Measurements from ENCODE around the gene DPH3. TPM values are rescaled to one million over a fixed set of nuclear protein-coding genes. Genes with fewer than 3 reads are reported as not detected.

The DPH3 gene
- polyA plus RNA-seq, 2 of the 4 experiments (the other 2 are of a cell fraction): 20.5 to 34.7 TPM

DNA sequence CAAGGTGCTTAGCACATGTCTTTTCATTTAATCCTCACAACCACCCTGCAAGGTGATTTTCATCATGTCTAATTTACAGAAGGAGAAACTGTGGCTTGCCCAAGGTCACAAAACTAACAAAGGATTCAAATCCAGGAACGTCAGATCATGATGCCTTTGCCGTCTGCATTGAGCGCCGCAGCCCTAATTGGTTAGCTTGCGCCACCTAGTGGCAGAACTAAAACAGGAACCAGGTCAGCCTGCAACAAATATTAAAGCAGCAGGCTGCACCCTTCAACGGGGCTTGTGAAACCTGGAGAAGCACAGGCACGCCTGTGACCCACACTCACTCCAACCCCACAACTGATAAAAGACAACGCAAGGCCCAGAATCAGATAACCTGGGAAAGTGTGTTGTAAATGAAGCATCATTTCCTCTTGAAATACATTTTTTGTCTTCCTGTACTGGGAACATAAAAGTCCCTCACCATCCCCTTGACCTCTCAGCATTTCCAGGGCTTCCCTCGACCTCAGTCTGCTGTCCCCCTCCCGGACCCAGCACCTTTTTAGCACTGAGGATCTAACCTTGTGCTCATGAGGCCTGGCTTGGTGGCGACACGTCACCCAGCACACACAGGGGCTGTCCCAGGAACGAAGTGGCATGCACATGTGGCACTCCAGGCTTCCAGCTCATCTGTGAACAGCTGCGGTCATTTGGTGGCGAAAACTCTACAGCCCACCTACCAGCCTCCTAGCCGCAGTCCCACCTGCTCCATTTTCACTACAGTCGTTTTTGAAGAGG lies 17.3 kb downstream of the DPH3 start:
- ChIA-PET CTCF (interaction anchor here (0.6 to 2.5 kb wide), 25 partner anchors 10 to 618 kb away, joined by 3 to 36 read pairs (median 4); partner anchors contain the start of genes DPH3, GALNT15 and OXNAD1), POLR2A (no interaction called here)
- H3K27ac ChIP-seq: peak overlapping the region; percentile 46 to 58; a peak in 4 of 6 replicates
- 20% methylated on average over 17 of the region's 17 CpGs for WGBS (ENCODE audit: missing lambda C conversion rate)
- H3K4me2 ChIP-seq: peak overlapping the region; percentile 57
- no peaks in the 10 kb centered on the region for H3K9me3 ChIP-seq
- TF ChIP-seq RAD21 (conservative IDR thresholded peaks at IDR 0.05 in 1 of 2, IDR thresholded peaks at IDR 0.05 in 1 of 2) (peak; percentile 96 to 97), SMC3 (IDR thresholded peaks at IDR 0.05) (peak; percentile 95)
- TF ChIP-seq, protein P1, sequence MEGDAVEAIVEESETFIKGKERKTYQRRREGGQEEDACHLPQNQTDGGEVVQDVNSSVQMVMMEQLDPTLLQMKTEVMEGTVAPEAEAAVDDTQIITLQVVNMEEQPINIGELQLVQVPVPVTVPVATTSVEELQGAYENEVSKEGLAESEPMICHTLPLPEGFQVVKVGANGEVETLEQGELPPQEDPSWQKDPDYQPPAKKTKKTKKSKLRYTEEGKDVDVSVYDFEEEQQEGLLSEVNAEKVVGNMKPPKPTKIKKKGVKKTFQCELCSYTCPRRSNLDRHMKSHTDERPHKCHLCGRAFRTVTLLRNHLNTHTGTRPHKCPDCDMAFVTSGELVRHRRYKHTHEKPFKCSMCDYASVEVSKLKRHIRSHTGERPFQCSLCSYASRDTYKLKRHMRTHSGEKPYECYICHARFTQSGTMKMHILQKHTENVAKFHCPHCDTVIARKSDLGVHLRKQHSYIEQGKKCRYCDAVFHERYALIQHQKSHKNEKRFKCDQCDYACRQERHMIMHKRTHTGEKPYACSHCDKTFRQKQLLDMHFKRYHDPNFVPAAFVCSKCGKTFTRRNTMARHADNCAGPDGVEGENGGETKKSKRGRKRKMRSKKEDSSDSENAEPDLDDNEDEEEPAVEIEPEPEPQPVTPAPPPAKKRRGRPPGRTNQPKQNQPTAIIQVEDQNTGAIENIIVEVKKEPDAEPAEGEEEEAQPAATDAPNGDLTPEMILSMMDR (IDR thresholded peaks at IDR 0.05): peak; percentile 93
- TF ChIP-seq, protein P2, sequence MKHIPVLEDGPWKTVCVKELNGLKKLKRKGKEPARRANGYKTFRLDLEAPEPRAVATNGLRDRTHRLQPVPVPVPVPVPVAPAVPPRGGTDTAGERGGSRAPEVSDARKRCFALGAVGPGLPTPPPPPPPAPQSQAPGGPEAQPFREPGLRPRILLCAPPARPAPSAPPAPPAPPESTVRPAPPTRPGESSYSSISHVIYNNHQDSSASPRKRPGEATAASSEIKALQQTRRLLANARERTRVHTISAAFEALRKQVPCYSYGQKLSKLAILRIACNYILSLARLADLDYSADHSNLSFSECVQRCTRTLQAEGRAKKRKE (CRISPR knock-in tag; IDR thresholded peaks at IDR 0.05; ENCODE audit: low read depth): no peak
- ATAC-seq: peak; percentile 85 to 94
- peak; percentile 63 for FAIRE-seq
- H3K4me3 ChIP-seq: no peak overlapping the region
- H3K4me1 ChIP-seq: peaks cover 6% of the 10 kb centered on the region
- DNase-seq (ENCODE audit: low read depth in 1 of 2, low spot score in 1 of 2): peak; percentile 68 to 81

GRCh38 chr3:16245609-16246008 lies 19.1 kb downstream of the DPH3 start:
- Histone ChIP-seq H3K4me2 (no peak overlapping the region), H3K9me3 (no peaks in the 10 kb centered on the region), H3K4me1 (peaks cover 12% of the 10 kb centered on the region), H3K4me3 (no peak overlapping the region), H3K27ac (no peak overlapping the region)
- ATAC-seq (no peak), FAIRE-seq (no peak), DNase-seq (ENCODE audit: low read depth in 1 of 2, low spot score in 1 of 2) (no peak)
- ChIA-PET POLR2A (no interaction called here), CTCF (interaction anchor here (0.6 to 1.5 kb wide), 11 partner anchors 10 to 433 kb away, joined by 3 to 13 read pairs (median 4); no protein-coding TSS in a partner anchor)
- TF ChIP-seq RARB (CRISPR knock-in tag; IDR thresholded peaks at IDR 0.05) (no peak), NPAS2 (CRISPR knock-in tag; IDR thresholded peaks at IDR 0.05; ENCODE audit: borderline replicate concordance) (no peak), ZFP36 (IDR thresholded peaks at IDR 0.05; ENCODE audit: borderline replicate concordance, partially characterized antibody) (no peak), SREBF2 (IDR thresholded peaks at IDR 0.05) (no peak), CBX2 (IDR thresholded peaks at IDR 0.05; ENCODE audit: borderline replicate concordance, low read depth) (no peak), CEBPB (IDR thresholded peaks at IDR 0.05) (no peak), FOSB (CRISPR knock-in tag; IDR thresholded peaks at IDR 0.05) (no peak), CHD2 (IDR thresholded peaks at IDR 0.05; ENCODE audit: low read length, partially characterized antibody) (no peak), E2F6 (IDR thresholded peaks at IDR 0.05; ENCODE audit: borderline replicate concordance, low read depth) (no peak), MAFK (IDR thresholded peaks at IDR 0.05; ENCODE audit: partially characterized antibody) (no peak), JUN (IDR thresholded peaks at IDR 0.05) (no peak), ESRRA (IDR thresholded peaks at IDR 0.05; ENCODE audit: borderline replicate concordance, low read length) (no peak), POLR2A (IDR thresholded peaks at IDR 0.05; ENCODE audit: low read length) (no peak), KDM1A (IDR thresholded peaks at IDR 0.05; ENCODE audit: low read depth) (no peak), ZNF302 (CRISPR knock-in tag; IDR thresholded peaks at IDR 0.05) (no peak), RFX5 (IDR thresholded peaks at IDR 0.05) (no peak), SMC3 (IDR thresholded peaks at IDR 0.05) (no peak), MAZ (IDR thresholded peaks at IDR 0.05; ENCODE audit: borderline replicate concordance, low read depth, low read length) (no peak)
- TF ChIP-seq, protein P3, sequence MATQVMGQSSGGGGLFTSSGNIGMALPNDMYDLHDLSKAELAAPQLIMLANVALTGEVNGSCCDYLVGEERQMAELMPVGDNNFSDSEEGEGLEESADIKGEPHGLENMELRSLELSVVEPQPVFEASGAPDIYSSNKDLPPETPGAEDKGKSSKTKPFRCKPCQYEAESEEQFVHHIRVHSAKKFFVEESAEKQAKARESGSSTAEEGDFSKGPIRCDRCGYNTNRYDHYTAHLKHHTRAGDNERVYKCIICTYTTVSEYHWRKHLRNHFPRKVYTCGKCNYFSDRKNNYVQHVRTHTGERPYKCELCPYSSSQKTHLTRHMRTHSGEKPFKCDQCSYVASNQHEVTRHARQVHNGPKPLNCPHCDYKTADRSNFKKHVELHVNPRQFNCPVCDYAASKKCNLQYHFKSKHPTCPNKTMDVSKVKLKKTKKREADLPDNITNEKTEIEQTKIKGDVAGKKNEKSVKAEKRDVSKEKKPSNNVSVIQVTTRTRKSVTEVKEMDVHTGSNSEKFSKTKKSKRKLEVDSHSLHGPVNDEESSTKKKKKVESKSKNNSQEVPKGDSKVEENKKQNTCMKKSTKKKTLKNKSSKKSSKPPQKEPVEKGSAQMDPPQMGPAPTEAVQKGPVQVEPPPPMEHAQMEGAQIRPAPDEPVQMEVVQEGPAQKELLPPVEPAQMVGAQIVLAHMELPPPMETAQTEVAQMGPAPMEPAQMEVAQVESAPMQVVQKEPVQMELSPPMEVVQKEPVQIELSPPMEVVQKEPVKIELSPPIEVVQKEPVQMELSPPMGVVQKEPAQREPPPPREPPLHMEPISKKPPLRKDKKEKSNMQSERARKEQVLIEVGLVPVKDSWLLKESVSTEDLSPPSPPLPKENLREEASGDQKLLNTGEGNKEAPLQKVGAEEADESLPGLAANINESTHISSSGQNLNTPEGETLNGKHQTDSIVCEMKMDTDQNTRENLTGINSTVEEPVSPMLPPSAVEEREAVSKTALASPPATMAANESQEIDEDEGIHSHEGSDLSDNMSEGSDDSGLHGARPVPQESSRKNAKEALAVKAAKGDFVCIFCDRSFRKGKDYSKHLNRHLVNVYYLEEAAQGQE (IDR thresholded peaks at IDR 0.05): no peak
- TF ChIP-seq, protein P4, sequence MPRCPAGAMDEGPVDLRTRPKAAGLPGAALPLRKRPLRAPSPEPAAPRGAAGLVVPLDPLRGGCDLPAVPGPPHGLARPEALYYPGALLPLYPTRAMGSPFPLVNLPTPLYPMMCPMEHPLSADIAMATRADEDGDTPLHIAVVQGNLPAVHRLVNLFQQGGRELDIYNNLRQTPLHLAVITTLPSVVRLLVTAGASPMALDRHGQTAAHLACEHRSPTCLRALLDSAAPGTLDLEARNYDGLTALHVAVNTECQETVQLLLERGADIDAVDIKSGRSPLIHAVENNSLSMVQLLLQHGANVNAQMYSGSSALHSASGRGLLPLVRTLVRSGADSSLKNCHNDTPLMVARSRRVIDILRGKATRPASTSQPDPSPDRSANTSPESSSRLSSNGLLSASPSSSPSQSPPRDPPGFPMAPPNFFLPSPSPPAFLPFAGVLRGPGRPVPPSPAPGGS (IDR thresholded peaks at IDR 0.05): no peak
- 89% methylated on average over 3 of the region's 3 CpGs for WGBS (ENCODE audit: missing lambda C conversion rate)
